GM23338 (cell line): ENCODE measurements around the gene INS. TPM values are rescaled to one million over a fixed set of nuclear protein-coding genes. Genes with fewer than 3 reads are reported as not detected.

Experiments used
- EZH2 ChIP-seq: fragments of 200-600 bp; sonication (generic); IDR thresholded peaks from one replicate; pipeline ENCODE4 v1.8.0; 2017; ENCODE audit warnings: antibody characterized with exemption, mild to moderate bottlenecking, low read depth; ENCODE audit not compliant: unreplicated experiment
- ZNF331 ChIP-seq: fragments of 250-450 bp; sonication (Bioruptor Pico); IDR thresholded peaks from 2 replicates; pipeline ENCODE4 v1.5.0; 2020; ENCODE audit warnings: low read depth, mild to moderate bottlenecking, moderate library complexity
- ZNF462 ChIP-seq: fragments of 250-450 bp; sonication (Bioruptor Pico); IDR thresholded peaks from 2 replicates; pipeline ENCODE4 v1.5.0; 2020; ENCODE audit warnings: mild to moderate bottlenecking, moderate library complexity
- polyA plus RNA-seq: library from polyadenylated mRNA; unstranded; fragments of >200 nt; fragmentation: Nextera tagmentation; extraction: Ambion mirVana; gene quantifications from 2 replicates; pipeline ENCODE4 v1.2.1, GENCODE V29; 2016
- total RNA-seq: library from RNA; depleted of rRNA; stranded (reverse); fragments of >200 nt; shearing (Covaris generic); gene quantifications from 2 replicates; pipeline ENCODE4 v1.2.3, GENCODE V29; 2014
- TF ChIP-seq, protein P1 (sequence below), 2 experiments: fragments of 200-600 bp in 1 of 2; sonication (generic) in 1 of 2; conservative IDR thresholded peaks; 2 replicates each; pipeline versions ENCODE4 v1.5.1 to v1.6.1; 2016 to 2017; ENCODE audit warnings: antibody characterized with exemption in 2 of 2, low read depth in 2 of 2, mild to moderate bottlenecking in 2 of 2, moderate library complexity in 1 of 2
- TF ChIP-seq, protein P2 (sequence below): IDR thresholded peaks from one replicate; pipeline ENCODE4 v1.6.1; 2018; ENCODE audit warnings: antibody characterized with exemption; ENCODE audit not compliant: unreplicated experiment

Gene INS
- total and polyA plus RNA-seq, 2 experiments from 2014 or later: not detected

GRCh38 chr11:2185324-2186085 lies 24.5 kb upstream of the INS start (continued):
- TF ChIP-seq ZNF462 (CRISPR knock-in tag) (no peak), ZNF331 (CRISPR knock-in tag) (no peak), EZH2 (no peak)
- TF ChIP-seq, protein P1, sequence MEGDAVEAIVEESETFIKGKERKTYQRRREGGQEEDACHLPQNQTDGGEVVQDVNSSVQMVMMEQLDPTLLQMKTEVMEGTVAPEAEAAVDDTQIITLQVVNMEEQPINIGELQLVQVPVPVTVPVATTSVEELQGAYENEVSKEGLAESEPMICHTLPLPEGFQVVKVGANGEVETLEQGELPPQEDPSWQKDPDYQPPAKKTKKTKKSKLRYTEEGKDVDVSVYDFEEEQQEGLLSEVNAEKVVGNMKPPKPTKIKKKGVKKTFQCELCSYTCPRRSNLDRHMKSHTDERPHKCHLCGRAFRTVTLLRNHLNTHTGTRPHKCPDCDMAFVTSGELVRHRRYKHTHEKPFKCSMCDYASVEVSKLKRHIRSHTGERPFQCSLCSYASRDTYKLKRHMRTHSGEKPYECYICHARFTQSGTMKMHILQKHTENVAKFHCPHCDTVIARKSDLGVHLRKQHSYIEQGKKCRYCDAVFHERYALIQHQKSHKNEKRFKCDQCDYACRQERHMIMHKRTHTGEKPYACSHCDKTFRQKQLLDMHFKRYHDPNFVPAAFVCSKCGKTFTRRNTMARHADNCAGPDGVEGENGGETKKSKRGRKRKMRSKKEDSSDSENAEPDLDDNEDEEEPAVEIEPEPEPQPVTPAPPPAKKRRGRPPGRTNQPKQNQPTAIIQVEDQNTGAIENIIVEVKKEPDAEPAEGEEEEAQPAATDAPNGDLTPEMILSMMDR (conservative IDR thresholded peaks at IDR 0.05; ENCODE audit: low read depth in 2 of 2): no peak
- TF ChIP-seq, protein P2, sequence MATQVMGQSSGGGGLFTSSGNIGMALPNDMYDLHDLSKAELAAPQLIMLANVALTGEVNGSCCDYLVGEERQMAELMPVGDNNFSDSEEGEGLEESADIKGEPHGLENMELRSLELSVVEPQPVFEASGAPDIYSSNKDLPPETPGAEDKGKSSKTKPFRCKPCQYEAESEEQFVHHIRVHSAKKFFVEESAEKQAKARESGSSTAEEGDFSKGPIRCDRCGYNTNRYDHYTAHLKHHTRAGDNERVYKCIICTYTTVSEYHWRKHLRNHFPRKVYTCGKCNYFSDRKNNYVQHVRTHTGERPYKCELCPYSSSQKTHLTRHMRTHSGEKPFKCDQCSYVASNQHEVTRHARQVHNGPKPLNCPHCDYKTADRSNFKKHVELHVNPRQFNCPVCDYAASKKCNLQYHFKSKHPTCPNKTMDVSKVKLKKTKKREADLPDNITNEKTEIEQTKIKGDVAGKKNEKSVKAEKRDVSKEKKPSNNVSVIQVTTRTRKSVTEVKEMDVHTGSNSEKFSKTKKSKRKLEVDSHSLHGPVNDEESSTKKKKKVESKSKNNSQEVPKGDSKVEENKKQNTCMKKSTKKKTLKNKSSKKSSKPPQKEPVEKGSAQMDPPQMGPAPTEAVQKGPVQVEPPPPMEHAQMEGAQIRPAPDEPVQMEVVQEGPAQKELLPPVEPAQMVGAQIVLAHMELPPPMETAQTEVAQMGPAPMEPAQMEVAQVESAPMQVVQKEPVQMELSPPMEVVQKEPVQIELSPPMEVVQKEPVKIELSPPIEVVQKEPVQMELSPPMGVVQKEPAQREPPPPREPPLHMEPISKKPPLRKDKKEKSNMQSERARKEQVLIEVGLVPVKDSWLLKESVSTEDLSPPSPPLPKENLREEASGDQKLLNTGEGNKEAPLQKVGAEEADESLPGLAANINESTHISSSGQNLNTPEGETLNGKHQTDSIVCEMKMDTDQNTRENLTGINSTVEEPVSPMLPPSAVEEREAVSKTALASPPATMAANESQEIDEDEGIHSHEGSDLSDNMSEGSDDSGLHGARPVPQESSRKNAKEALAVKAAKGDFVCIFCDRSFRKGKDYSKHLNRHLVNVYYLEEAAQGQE: no peak
